Measurements from ENCODE around the gene DNM1.

DNA sequence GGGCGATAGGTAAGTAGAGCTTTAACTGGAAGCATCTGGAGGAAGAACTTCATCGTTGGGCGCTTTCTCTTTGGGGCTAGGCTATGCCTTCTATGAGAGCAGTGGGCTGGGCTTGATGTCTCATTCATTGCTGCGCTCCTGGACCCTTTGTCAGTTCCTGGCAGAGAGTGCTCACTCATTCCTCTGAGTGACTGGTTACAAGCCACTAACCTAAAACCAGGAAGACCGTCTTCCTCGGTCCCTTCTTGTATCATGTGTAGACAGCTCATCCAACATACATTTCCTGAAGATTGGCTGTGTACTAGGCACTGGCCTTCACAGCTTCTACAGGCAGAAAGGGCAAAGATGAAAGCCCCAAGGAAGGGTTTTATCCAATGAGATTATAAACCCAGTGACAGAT is 79.3 kb downstream of the DNM1 start:
- no peak for TF ChIP-seq EZH2 (IDR thresholded peaks at IDR 0.05)
- TF ChIP-seq POLR2AphosphoS5 (IDR thresholded peaks at IDR 0.05; ENCODE audit: borderline replicate concordance, low read depth, low read length), result no peak
